GM19351 (cell line): ENCODE results near the gene ERBB4.

Experiments
- ATAC-seq: cut with Tn5 transposase; IDR thresholded peaks from one replicate; pipeline ENCODE4 v1.9.1; 2021; ENCODE audit warnings: mild to moderate bottlenecking, moderate library complexity; ENCODE audit not compliant: unreplicated experiment

Gene ERBB4

DNA sequence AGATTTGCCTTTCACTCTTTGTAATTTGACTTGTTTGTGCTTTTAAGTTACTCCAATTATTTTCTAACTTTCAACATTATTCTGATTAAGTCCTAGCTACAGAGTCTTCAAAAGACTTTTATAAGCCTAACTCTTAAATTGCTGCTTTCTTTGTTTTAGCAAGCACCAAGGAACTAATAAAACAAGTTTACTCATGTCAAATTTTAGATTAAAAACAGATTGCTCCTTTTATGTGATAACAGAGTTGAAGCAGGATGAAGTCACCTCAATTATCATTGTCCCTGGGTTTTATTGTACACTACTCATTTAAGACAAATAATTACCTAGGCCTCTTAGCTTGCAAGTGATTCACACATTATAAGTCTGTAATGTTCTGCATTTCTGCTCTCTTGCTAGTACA lies 678.4 kb downstream of the ERBB4 start:
- ATAC-seq: no peak

DNA sequence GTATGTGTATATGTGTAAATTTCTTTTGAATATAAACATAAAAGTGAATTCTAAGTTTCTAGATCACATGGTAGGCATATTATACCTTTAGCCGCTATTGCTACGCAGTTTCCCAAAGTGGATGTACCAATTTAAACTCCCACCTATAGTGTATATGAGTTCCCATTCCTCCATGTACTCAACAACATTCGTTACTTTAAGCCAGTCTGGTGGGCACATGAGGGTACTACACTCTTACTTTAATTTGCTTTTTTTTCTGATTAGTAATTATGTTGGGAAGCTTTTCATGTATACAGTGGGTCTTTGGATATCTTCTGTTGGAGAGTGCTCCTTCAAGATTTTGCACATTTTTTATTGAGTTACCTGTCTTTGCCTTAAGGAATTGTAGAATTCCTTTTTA lies 683.8 kb downstream of the ERBB4 start:
- ATAC-seq: no peak

DNA sequence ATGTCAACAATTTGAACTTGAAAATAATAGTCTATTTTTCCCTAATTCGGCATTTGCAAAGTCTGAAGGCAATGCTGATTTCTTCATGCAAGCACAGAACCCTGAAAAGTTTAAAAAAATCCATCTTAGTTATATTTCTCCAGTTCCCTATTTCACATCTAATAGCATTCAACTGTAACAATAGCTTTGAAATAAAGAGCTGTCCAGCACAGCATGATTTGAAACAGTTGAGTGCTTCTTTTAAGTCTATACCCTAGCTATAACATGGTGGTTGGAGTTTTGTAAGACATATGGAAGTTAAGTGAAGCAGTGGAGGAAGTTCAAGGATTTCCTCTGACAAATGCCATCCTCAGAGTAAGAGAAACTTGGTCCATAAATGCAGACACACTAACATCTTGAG lies 691.9 kb downstream of the ERBB4 start:
- ATAC-seq: no peak

DNA sequence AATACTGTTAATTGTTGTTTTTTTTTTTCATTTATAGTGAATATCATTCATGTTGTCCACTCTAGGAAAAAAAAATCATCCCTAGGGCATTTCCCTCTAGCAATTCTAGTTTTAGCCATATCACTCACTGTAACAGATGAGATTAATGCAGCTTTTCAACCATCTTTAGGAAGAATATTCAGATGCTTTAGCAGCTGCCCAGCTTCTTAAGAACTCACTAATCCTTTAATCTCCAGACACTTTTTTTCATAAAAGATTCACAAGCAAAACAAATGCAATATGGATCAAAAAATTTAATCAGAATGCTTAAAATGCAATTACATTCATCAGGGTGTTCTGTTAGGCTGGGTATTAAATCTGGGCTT lies 692.6 kb downstream of the ERBB4 start:
- no peak for ATAC-seq

DNA sequence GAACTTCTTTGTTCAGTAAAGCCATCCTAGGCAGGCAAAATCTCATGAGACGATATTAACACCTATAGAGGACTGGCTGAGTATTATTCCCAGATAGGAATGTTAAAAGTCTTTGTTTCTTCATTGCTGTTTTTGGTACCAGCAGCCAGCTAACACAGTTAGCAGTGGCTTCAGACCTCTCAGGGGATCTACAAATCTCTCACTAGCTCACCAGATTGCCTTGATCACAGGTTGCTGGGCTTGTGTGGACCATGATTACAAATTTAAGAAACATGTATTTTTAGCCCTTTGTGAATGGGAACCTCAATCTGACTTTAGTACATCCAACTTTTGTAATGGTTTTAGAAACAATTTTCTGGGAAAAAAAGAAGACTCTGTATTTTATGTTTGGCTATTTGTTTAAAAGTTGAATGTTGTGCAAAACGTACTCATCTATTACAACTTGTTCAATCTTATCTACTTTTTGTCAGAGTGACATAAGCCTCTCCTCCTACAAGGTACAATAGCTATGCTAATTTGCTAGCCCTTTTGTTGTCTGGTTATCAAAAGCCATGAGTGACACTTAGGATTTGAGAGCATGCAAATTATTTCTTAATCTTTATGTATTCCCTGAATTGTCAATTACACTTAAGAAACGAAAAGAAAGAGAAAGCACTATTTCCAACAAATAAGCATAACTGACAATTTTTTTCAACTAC lies 693.1 kb downstream of the ERBB4 start:
- no peak for ATAC-seq

DNA sequence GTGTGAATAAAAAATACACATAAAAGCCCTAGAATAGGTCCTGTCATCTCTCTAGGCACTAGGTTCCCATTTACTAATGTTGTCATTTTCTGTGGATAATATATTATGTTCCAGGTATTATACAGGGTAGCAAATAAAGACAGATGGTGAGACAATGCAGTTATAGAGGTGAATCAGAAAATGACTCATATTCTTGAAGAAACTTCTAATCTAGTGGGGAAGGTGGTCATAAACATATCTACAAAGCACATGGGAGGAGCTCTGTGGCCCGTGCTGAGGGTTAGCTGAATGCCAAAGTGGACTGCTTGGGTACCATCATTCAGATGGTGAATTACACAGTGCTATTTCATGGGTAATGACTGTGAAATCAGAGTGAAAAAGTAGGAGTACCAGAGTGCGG lies 700.9 kb downstream of the ERBB4 start:
- no peak for ATAC-seq

DNA sequence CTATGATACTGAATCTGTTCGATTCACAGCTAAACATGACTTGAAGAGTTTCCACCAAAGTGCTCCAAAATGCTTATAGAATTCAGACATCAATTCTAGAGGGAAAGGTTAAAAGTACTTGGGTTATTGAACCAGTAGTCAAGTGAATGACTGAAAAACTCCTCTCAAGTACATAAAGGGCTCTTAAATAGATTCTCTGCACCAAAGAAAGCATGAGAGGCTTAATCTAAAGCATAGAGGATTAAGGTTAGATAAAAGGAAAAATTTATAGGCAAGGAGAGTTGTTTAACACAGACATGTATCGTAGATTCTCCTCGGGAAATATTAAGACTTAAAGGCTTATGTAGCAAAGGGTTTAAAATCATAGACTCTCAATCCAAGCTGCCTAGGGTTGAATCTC lies 701.4 kb downstream of the ERBB4 start:
- ATAC-seq: no peak

DNA sequence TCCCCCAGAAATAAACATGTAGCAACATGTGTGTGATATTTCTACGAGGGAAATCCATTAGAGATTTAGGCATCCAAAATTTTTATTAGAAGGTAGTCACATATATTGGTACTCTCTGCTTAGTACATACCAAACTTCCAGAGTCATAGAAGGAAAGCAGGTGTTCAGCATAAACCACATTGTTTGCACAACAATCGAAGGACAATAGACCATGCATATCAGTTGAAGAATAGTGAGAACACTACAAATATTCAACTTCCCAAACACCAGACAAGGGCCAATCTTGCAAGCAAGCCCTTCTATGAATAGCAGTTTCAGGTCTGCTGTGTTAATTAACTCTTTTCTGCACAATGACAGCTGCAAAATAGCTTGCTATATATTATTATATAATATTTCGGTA lies 702.2 kb downstream of the ERBB4 start:
- ATAC-seq: no peak

DNA sequence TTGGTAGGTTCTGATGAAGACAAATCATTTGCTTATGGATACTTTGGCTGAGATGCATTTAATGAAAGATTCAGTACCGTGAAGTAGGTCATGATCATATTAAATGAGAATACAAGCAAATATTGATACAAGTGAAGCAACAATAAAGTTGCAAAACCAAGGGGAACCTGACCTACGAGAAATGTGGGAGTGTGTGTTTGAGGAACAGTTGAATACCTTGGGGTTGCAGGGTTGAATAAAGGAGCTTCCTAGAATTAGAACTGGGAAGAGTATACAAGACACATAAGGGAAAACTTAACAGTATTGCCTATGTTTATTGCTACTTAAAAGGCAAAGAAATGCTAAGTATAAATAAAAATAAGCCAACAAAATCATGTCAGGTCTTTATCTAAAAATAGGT lies 702.9 kb downstream of the ERBB4 start:
- ATAC-seq: no peak

DNA sequence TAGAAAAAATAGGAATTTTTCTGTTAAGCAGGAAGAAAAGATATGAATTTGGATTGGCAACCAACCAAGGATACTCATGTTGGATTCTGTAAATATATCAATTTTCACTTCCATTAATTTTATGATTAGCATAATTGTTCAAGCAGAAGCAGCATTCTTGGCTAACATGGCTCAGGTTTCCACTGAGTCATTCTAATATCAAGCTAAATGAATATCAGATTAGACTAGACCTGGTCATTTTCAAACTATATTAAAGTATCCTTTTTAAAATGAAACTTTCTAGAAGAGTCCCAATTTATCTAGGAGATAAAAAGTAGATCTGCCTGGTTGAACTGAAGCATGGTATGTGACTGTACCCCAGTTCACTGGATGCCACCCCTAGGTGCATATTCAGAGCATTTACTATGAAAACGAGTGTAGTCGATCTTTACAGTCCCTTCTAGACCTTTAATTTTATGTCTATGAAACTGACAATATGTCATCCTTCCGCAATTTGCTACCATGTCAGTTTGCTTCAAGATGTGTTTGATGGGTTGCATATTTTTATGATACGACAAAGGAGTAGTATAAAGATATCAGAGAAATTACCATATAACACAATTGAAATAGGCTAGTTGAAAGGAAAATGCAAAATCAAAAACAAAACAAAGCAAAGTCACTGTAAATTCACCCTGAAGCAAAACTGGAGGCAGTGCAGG lies 704.9 kb downstream of the ERBB4 start:
- ATAC-seq: no peak

DNA sequence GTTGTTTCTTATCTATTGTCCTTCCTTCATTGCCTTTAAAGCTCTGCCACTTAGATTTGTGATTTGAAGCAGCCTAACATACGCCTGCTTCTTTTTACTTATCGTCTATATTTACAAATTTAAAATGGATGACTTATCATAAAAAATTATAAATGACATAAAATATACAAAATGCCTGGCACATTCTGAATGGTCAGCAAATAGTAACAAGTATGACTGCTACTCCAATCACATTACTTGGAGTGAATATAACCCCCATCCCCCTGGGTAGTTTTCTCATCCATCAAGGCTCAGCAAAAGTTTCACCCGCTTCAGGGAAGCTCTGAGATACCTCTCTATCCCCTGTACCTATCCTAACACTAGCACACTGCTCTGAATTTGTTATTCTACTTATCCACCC lies 708.9 kb downstream of the ERBB4 start:
- ATAC-seq: no peak

DNA sequence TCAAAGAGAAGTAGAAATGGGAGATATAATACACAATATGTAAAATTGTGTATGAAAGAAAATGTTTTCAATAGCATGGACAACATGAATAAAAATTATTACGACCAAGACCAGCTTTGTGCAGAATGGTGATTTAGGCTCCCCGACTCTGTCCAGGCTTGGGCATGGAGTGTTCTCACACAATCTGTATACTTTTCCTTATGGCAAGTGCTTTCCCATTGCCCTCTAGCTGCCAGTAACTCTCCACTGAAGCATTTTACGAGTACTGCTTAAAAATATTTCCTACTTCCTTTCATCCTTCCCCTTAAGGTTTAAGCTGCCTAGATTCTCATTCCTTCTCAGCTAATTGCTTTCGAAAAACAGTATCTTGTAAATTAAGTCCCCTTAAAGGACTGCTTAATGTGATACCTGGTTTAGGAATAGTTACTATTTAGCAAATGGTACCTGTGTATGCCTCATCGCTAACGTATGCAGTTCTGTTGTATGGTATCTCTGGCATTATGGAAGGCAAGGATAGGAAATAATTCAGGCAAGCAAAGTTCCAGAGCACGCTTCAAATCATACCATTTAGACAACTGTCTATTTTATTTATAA lies 714.6 kb downstream of the ERBB4 start:
- no peak for ATAC-seq

DNA sequence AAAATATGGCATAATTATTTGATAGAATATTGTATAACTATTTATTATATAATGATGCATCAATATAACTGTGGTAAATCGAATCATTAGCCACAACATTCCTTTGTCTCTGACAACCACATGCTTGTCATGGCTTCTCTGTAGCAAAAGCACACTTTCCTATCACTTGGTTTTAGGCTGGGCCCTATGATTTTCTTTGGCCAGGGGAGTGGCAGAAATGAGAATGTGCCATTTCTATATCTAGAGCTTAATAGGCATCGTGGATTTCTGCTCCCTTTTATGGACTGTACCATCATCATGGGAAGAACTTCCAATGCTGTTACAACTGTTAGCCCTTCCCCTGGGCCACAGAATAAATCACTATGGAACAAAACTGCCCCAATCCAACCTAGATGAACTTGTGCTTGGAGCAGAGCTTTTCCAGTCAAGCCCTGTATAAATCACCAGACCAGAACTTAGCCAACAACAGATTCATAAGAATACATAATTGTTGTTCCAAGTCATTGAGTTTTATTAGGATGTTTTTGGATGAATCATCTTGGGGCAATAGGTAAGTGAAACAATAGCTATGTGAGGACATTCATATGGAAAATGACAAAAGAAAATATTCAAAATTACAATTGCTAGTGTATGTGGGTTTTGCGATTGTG lies 715.8 kb downstream of the ERBB4 start:
- ATAC-seq: no peak

DNA sequence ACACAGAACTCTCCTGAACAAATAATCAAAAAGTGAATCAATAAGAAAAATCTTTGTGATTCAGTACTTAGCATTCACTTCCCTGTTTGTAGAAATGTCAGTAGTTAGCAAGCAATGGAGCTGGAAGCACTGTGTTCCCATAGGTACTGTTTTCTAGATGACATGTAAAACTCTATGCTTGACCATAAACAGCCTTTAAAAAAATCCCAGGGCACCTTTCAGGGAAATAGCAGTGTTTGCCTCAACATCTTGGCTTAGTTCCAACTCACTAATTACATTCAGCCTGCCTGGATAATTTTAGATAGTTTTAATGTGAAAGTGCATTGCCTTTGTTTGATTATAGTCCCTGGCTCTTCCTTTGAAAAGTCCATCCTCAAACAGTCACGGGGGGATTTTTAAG lies 721.8 kb downstream of the ERBB4 start:
- no peak for ATAC-seq

DNA sequence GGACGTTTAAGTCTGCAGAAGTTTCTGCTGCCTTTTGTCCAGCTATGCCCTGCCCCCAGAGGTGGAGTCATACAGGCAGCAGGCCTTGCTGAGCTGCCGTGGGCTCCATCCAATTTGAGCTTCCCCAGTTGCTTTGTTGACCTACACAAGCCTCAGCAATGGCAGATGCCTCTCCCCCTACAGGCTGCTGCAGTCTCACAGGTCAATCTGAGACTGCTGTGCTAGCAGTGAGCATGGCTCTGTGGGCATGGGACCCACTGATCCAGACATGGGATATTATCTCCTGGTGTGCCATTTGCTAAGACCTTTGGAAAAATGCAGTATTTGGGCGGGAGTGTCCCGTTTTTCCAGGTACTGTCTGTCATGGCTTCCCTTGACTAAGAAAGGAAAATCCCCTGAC lies 726.0 kb downstream of the ERBB4 start:
- ATAC-seq: no peak

DNA sequence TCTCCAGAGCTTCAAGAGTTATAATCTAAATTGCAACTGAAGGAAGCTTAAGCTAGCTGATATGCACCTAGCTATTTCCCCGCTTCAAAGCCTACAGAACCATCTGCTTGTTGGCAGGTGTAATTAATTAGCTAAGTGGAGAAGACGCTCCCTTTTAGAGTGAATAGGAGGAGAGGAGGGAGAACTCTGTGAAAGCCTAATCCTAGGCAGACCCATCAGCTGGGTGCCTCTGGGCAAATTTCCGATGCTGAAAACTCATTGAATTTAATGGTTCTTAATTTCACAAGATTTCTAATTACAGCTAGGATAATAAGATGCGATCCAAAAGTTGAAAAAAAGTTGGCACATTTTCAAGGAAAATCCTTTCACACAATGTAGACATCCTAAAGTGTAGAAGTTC lies 735.9 kb downstream of the ERBB4 start:
- no peak for ATAC-seq

DNA sequence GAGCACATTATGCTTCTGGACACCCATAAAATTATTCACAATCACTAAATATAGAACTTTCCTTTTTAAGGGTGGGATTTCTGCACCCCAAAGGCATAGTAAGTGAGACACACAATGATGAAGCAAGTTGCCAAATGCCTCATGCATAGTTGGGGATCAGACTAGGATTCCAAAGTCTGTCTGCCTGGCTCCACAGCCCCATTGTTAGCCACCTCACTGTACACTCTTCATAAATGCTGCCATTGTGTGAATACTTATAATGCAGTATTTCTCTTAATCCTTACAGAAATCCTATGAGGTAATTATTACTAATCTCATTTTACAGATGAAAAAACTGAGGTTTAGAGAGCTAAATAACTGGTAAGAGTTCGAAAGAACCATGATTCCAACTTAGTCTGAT lies 738.6 kb downstream of the ERBB4 start:
- ATAC-seq: no peak

DNA sequence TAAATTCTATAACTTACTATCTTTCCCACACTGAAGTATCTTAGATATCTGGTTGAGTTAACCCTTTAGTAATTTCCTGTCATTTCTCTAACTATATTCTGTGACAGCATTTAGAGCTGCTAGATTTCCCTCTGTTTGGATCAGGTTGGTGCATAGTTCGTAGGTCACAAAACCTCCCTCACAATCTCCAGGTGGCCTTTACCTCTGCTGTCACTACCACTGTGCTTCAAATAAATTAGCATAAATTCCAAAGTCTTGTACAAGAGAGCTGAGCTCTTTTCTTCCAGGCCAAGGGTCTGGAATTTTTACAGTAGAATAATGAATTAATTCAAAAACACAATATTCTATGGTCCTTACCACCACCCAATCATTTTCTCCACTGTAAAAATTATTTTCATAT lies 739.7 kb downstream of the ERBB4 start:
- ATAC-seq: no peak

DNA sequence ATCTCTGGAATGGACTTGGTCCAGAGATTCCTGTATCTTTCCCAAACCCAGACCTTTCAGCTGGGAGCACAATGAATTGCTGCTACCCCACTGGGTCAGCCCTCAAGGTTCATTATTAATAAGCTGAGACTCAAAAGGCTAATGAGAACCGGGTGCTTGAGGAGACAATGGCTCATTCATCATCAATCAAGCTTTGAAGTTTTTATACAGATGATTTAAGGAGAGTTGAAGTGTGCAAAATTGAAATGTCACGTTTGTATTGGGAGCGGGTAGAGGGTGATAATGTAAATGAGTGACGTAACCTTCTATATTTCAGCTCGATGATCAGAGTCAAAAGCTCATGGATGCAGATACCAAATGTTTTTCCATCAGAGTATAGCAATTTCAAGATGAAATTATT lies 744.9 kb downstream of the ERBB4 start:
- ATAC-seq: no peak

DNA sequence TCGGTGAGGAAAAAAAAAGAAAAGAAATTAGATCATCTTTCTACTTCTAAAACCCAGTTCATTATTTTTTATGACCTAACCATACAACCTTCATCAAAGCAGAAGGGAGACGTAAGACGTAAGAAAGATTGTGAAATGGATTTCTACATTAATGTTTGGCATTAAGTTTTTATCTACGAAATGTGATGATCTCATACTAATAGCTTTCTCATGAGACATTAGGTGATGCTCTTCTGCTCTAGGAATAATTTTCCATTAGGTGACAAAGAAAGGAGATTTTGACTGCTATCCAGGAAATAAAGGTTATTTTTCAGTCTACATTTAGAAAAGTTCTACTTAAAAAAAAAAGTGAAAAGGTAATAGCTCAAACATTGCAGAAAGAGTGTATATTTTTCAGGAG lies 748.6 kb downstream of the ERBB4 start:
- no peak for ATAC-seq

DNA sequence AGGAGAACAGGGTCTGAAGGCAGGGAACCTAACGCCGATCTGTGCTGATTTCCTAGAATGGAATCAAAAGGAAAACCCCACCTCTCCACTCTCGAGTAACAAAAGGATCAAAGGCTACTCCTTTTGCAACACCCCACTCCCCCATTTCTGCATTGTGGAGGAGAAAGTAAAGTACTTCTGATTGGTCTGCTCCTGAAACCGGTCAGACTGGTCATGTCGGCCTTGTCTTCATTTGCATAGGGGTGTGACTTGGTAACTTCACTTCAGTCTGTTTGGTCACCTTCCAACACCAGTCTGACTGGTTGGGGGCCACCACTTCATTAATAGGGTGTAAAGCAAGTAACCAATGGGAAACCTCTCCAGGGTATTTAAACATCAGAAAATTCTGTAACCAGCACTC lies 771.9 kb downstream of the ERBB4 start:
- ATAC-seq: no peak

DNA sequence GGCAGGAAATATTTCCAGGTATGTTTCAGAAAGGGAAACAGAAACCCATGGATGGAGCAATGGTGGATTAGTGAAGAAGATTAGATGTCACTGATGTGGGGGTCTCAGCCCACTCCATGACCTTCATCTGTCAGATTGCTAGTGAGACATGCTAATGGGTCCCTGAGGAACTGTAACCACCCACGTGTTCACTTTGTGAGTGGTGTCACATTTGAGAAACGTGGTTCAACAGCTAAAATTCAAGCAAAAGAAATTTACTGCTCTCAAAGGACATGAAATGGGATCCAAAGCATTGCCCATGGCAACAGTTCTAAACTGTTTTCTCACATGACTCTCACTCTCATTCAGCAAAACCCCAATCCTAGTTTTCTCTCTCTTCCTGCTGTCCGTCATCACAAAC lies 776.1 kb downstream of the ERBB4 start:
- ATAC-seq: no peak
